ENCODE data around the gene SLC9A9. TPM values are rescaled to one million over a fixed set of nuclear protein-coding genes. Genes with fewer than 3 reads are reported as not detected.

SLC9A9 gene
- total and polyA plus RNA-seq, 9 of the 15 experiments (the other 6 are each of a cell fraction or from before 2014, with no cell fraction given), result 0.03 to 0.13 TPM; not detected in 7

- H2AFZ ChIP-seq (ENCODE audit: low read depth, low read length), result no peak overlapping the region
- intact Hi-C loops (cut with micrococcal nuclease), result no loop called here
- no peaks in the 10 kb centered on the region for H3K4me1 ChIP-seq (replicated peaks in 1 of 2; ENCODE audit: control insufficient read depth in 2 of 2, insufficient read depth in 2 of 2, low read length in 2 of 2)
- no peak overlapping the region for H3K27ac ChIP-seq (ENCODE audit: extremely low read depth, low read depth, low read length)
- POLR2A ChIA-PET, result no interaction called here
- no peak overlapping the region for H3K9ac ChIP-seq (ENCODE audit: insufficient read depth in 1 of 2, low read depth in 2 of 2, low read length in 2 of 2)
- no peak overlapping the region for H3K4me2 ChIP-seq (ENCODE audit: insufficient read depth, low read length)
- BruUV-seq (replicated peaks), result no TSS peak
- no peaks in the 10 kb centered on the region for H4K20me1 ChIP-seq (replicated peaks; ENCODE audit: control insufficient read depth, insufficient read depth, low read length)
- in situ Hi-C loops (cut with MboI), result no loop called here
- TF ChIP-seq POLR2B (IDR thresholded peaks at IDR 0.05; ENCODE audit: low read depth, partially characterized antibody) (no peak), MCM7 (IDR thresholded peaks at IDR 0.05) (no peak), MTA1 (IDR thresholded peaks at IDR 0.05; ENCODE audit: borderline replicate concordance) (no peak), HMGXB4 (CRISPR knock-in tag; IDR thresholded peaks at IDR 0.05) (no peak), FOS (IDR thresholded peaks at IDR 0.05; ENCODE audit: extremely low read depth, insufficient read length) (no peak), CBX8 (IDR thresholded peaks at IDR 0.05; ENCODE audit: borderline replicate concordance, extremely low read depth, low read depth, low read length, poor library complexity, severe bottlenecking) (no peak), ZMIZ1 (IDR thresholded peaks at IDR 0.05; ENCODE audit: low read depth in 2 of 2, low read length in 2 of 2) (no peak), DDX20 (tag; IDR thresholded peaks at IDR 0.05; ENCODE audit: low read depth) (no peak)
- TF ChIP-seq, protein P1, sequence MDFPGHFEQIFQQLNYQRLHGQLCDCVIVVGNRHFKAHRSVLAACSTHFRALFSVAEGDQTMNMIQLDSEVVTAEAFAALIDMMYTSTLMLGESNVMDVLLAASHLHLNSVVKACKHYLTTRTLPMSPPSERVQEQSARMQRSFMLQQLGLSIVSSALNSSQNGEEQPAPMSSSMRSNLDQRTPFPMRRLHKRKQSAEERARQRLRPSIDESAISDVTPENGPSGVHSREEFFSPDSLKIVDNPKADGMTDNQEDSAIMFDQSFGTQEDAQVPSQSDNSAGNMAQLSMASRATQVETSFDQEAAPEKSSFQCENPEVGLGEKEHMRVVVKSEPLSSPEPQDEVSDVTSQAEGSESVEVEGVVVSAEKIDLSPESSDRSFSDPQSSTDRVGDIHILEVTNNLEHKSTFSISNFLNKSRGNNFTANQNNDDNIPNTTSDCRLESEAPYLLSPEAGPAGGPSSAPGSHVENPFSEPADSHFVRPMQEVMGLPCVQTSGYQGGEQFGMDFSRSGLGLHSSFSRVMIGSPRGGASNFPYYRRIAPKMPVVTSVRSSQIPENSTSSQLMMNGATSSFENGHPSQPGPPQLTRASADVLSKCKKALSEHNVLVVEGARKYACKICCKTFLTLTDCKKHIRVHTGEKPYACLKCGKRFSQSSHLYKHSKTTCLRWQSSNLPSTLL (IDR thresholded peaks at IDR 0.05), result no peak
- H3K79me2 ChIP-seq (ENCODE audit: control insufficient read depth, insufficient read depth, low read length), result no peaks in the 10 kb centered on the region
- DNase-seq (ENCODE audit: extremely low read depth in 1 of 4, low spot score in 3 of 4), result no peak
- no peaks in the 10 kb centered on the region for H3K36me3 ChIP-seq (ENCODE audit: control insufficient read depth, insufficient read depth, low read length)
- no peak for FAIRE-seq
- H3K9me1 ChIP-seq (ENCODE audit: control insufficient read depth, insufficient read depth, low read length), result no peaks in the 10 kb centered on the region
- CTCF ChIA-PET (ENCODE audit: low intra/inter-chr PET ratio), result no interaction called here
- no peaks in the 10 kb centered on the region for H3K9me3 ChIP-seq (replicated peaks; ENCODE audit: control insufficient read depth, insufficient read depth, low read depth, low read length)
- no peak overlapping the region for H3K4me3 ChIP-seq
- H3K27me3 ChIP-seq (ENCODE audit: control insufficient read depth in 2 of 2, insufficient read depth in 2 of 2, low read length in 2 of 2), result no peaks in the 10 kb centered on the region; a peak in 1 of 5 replicates
- no peak for ATAC-seq
Measured at GRCh38 chr3:143677430-143677829, 170.8 kb downstream of the SLC9A9 start.
